Stimulated activated CD4-positive, alpha-beta T cell treated with anti-CD3 and anti-CD28 coated beads, Interleukin-2, amount 100 ng/mL, for 4 hours (primary cell): ENCODE results near the gene BAIAP2.
"Not testable (repeated sequence)": the region's sequence is repeated elsewhere in the genome, so short reads cannot be mapped to it uniquely, and the experiment has no call there.

Source experiments
- DNase-seq: peaks from one replicate; pipeline ENCODE4 v3.0.0-alpha.2; 2020; ENCODE audit warnings: low read depth

The BAIAP2 gene

DNA sequence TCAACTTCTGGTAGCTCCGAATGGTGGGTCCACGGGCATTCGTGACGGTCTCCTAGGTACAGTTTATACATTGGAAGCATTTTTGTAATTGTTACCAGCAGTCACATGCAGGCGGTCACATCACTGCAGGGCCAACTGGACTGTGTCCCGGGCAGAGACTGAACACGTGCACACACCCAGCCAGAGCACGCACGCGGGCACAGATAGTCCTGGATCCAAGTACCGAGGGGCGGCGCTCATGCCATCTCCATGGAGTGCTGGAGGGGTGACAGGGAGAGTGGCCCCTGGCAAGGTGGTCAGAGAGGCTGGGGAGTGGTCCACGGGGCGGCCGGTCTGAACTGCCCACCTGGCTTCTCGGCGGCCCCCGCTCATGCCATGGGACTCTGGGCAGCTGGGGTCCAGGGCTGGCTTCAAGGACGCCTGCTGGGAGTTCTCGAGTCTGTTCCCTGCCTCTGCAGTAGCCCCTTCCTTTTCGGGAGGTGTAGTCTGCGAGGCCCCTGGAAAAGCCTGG lies 34.2 kb downstream of the BAIAP2 start:
- no peak for DNase-seq

DNA sequence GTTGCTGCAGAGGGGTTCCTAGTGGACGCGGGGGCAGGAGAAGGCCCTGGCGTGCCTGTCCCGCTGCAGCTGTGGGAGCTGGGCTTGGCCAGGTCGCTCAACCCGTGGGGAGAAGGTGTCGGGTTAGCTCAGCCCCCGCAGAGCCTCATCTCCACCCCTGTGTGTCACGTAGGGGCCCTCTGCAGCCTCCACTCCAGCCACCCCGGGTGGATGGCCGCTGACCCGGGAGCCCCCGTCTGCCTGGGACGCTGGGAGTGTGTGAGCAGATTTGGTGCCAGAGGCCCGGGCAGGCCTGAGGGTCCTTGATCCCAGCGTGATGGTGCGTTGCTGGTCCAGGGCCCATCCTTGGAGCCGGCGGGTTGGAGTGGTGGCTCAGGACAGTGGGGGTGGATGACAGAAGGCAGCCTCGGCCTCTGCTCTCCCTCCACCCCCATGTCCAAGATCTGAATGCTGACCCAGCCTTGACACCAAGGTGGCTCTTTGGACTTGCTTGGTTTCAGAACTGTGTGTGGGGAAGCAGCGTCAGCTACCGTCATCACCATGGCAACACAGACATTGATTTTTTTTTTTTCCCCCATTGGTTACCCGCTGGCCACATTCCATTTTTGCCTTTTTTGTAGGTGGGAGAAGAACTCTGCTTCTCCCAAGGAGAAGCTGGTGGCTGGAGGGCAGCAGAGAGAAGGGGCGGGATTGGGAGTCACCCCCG lies 35.7 kb downstream of the BAIAP2 start:
- no peak for DNase-seq

DNA sequence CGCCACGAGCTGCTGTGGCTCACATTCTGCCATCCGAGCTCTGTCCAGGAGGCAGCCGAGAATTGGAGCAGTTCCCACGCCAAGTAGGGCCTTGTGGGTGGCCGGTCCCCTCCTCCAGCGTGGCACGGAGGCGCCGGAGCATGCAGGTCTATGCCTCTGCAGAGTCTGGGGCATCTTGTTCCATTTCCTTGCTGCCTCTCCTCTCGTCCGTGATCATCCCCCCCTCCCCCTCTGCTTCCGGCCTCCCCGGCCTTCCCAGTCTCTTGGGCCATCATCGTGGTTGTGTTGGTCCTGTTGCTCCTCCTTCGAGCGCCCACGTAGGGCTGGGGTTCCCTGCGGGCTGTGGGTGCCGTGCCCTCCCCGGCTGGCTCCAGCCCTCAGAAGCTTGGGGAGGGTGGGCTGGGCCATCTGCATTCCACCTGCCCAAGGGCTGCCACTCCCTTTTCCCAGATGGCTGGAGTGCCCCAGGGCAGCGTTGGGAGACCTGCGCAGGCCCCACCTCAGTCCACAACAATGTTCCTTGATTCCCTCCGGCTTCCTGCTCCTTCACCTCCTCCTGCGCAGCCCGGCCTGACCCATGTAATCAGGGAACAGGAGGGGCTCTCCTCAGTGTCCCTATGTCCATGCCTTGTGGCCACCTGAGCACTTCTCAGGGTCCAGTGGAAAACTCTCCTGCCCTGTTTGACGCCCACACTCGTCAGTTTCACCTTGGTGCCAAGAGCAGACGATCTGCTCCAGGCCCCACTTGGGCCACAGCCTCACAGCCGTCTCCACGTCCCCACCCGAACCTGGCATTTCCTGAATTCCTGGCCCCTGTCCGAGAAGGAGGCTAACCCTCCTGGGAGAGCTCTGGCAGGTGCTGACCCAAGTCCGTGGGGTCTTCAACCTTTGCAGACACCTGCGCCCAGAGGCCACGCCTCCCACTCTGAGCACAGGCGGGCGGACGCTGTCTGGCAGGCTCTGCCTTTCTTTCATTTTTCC lies 37.1 kb downstream of the BAIAP2 start:
- DNase-seq = no peak

DNA sequence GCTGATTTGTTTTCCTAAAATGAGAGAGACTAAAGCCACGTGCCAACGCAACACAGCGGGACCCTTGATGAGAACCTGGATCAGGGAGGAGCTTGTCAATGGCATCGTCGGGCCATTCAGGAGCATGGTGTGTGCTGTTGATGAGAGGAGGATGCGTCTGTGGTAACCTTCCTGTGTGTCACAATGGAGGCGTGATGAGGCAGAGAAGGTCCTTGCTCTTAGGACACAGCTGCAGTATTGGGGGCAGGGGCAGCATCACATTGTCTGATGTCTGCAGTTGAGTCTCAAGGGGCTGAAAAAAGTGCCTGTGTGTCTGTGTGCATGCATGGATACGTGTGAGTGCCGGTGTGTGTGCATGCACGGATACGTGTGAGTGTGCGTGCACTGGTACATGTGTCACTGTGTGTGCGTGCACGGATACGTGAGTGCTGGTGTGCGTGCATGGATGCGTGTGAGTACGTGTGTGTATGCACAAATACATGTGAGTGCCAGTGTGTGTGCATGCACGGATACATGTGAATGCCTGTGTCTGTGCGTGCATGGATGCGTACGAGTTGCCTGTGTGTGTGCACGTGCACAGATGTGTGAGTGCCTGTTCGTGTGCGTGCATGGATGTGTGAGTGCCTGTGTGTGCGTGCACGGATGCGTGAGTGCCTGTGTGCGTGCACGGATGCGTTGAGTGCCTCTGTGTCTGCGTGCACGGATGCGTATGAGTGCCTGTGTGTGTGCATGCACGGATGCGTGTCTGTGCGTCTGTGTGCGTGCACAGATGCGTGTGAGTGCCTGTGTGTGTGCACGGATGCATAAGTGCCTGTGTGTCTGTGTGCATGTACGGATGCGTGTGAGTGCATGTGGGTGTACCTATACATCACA lies 39.3 kb downstream of the BAIAP2 start:
- DNase-seq = no peak

- no peak for DNase-seq
These were observed 39.9 kb downstream of the BAIAP2 start for GRCh38 chr17:81074875-81075274.

GRCh38 chr17:81075307-81075706 lies 40.4 kb downstream of the BAIAP2 start:
- no peak for DNase-seq

- no peak for DNase-seq
These were observed 41.3 kb downstream of the BAIAP2 start for GRCh38 chr17:81076141-81076679.

- not testable (repeated sequence) for DNase-seq
These were observed 43.3 kb downstream of the BAIAP2 start for GRCh38 chr17:81078026-81078913.

DNA sequence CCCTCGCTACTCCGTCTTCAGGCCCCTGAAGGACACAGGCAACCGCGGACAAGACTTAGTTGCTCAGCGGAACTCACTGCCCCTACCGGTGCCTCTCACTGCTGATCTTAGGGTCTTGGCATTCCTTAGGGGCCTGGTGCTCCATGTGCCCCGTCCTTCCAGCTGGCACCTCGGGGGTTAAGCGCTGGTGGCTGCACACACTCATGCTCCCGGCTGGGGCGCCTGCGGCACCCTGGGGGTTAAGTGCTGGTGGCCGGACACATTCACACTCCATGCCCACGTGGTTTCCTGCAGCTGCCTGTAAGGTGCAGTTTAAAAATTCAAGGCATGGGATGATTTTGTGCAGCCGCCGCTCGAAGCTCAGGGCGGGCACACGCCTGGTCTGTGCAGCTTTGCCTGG lies 45.1 kb downstream of the BAIAP2 start:
- no peak for DNase-seq

DNA sequence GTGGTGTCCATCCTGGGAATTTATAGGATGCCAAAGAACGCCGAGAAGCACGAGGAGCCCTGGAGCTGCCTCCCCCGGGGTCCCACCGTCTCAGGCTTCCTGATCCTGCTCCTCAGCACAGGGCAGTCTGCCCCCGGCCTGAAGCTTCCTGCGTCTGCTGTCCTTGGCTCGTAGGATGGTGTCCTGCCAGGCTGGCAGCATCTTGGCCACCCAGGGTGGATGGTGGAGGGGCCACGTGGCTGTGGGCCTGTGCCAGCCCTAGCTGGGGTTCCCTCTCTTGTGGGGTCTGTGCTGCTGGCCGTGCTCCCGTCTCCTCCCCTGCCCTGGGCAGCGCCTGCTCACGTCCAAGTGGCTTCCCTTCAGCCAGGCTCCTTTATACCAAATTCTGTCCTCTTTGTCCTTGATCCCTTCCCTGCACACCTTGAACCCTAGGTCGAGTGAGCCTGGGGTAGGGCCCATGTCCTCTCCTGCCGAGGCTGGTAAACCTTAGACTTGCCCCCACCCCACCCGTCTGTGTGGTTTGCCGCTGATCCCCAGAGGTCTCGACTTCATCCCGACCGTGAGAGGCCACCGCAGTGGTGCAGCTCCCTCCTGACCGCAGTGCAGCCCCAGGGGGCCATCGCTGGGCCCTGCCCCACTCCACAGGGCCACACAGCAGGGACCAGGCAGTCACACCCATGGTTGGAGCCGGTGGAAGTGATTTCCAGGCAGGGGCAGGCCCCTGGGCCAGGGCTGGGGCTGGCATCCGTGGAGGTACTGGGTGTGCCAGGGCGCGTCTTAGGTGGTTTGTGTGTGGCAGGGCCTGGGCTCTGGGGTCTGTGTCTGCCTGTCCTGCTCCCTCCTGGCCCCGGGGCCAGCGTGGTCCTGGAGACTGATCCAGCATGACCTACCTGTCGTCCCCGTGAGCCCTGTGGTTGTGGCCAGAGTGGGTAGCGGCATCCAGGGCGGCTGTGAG lies 46.5 kb downstream of the BAIAP2 start:
- no peak for DNase-seq

DNA sequence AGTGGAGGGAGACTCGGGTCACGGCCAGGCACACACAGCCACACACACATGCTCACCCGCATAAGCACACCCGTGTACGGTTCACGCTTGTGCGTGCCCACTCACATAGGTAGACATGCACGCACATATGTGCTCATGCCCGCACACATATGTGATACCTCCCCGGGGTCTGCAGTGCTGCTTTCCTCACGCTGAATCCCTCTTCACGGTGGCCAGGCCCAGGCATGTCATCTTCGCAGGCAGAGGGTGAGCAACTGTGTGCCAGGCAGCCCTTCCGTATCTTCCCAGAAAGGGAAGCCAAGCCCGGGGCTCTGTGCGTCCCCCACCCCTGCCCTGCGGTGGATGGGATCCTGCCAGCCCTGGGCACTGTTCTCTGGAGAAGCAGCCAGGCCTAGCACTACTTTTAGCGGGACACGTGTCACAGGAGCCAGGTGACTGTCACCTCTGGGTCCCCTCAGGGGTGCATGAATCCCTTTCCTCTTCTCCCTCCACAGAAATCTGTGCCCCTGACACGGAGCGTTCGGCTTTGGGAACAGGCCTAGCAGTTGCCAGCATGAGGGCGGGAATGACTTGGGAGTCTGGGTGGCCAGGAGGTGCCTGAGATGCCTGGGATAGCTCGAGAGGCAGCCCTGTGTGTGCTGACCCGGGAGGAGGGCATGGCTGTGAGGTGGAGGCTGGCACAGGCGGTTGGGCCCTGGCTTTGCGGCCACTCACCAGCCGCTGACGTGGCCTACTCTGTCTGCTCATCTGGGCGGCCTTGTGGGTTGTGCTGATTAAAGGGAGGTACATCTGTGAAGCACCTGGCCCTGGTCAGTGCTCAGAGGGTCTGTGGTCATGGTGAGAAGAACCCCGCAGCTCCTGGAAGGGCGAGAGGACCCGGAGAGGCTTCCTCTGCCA lies 47.5 kb downstream of the BAIAP2 start:
- DNase-seq = no peak

GRCh38 chr17:81083125-81083765 lies 48.3 kb downstream of the BAIAP2 start:
- DNase-seq = no peak

DNA sequence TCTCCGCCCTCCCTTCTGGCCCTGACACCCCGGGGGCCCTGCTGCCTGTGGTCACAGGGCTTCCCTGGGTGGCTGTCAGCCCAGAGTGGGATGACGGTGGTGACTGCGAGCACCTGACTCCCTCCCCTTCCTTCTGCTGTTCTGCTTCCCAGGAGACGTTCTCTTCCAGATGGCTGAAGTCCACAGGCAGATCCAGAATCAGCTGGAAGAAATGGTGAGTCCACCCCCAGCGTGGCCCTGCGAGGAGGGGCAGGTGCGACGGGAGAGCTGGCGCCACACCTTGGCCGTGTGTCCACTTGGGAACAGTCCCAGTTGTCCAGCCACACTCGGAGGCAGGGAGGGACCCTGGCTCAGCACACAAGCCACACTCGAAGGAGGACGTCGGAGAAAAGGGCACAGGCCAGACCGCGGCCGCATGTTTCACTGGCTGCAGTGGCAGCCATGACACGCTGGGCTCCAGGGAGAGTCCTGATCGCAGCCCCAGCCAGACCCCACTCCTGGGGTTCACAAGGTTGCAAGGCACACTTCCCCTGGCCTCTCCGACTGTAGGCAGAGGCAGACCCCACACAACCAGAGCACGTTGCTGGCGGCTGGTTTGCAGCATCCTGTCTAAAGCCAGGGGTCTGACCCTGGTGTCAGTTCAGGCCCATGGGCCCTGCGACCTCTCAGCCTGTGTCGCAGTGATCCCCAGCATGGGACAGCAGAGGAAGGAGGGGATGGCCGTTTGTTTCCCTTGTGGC lies 49.9 kb downstream of the BAIAP2 start:
- DNase-seq = no peak

- no peak for DNase-seq
These were observed 50.5 kb downstream of the BAIAP2 start for GRCh38 chr17:81085420-81085911.

- no peak for DNase-seq
These were observed 52.0 kb downstream of the BAIAP2 start for GRCh38 chr17:81086789-81087551.
